Body of pancreas (tissue), 4 donors: ENCODE data around the gene SLBP. TPM values are rescaled to one million over a fixed set of nuclear protein-coding genes. Genes with fewer than 3 reads are reported as not detected.
A peak's percentile ranks its signal among the peaks of the same experiment; 100 is the strongest.

Experiments
- ATAC-seq: fragments of 150-250 bp; one replicate; pipeline ENCODE4 v1.9.1; 2016
- DNase-seq, 4 donors: peaks; one replicate each; pipeline ENCODE4 v3.0.0-alpha.2; 2019
- H3K27ac ChIP-seq, 4 donors: fragments of 200-600 bp; sonication (generic); 1 replicate in 3 of 4; 2 replicates in 1 of 4; pipeline versions ENCODE4 v1.5.1 to v1.6.1; 2016 to 2019; ENCODE audit warnings: mild to moderate bottlenecking in 1 of 4, mixed read lengths in 1 of 4, moderate library complexity in 1 of 4
- H3K27me3 ChIP-seq, 2 donors: fragments of 200-600 bp; sonication (generic); one replicate each; pipeline ENCODE4 v1.6.0; 2016; ENCODE audit warnings: mild to moderate bottlenecking in 1 of 2
- H3K36me3 ChIP-seq, 2 donors: fragments of 200-600 bp; sonication (generic); replicated peaks in 1 of 2; 2 replicates each; pipeline ENCODE4 v1.5.1; 2016; ENCODE audit warnings: low read depth in 2 of 2; ENCODE audit not compliant: insufficient read depth in 1 of 2
- H3K4me1 ChIP-seq: fragments of 200-600 bp; sonication (generic); one replicate; pipeline ENCODE4 v1.6.0; 2016
- H3K4me3 ChIP-seq, 2 donors: fragments of 200-600 bp; sonication (generic); 1 replicate in 1 of 2; 2 replicates in 1 of 2; pipeline ENCODE4 v1.5.1; 2016 to 2019
- H3K9me3 ChIP-seq, 3 donors: fragments of 200-600 bp; sonication (generic); 1 replicate in 2 of 3; 2 replicates in 1 of 3; pipeline ENCODE4 v1.5.1; 2016
- POLR2A ChIP-seq, 3 donors: fragments of 450-650 bp; IDR thresholded peaks; one replicate each; pipeline ENCODE4 v1.6.1; 2016; ENCODE audit warnings: antibody characterized with exemption in 3 of 3, mild to moderate bottlenecking in 2 of 3
- WGBS, 2 donors: methylation state at CpG; one replicate each; pipeline ENCODE4 v1.1.5; 2017; 5-methylcytosine and 5-hydroxymethylcytosine counted together
- intact Hi-C: fragments of 100-400 bp; cut with DNase I; formaldehyde crosslinking; loops from one replicate; pipeline ENCODE4 v1.15.1; 2023
- total RNA-seq, 2 donors: library from RNA; depleted of rRNA; stranded (reverse); fragments of >200 nt; gene quantifications; one replicate each; pipeline ENCODE4 v1.1.0, GENCODE V29; 2016
- TF ChIP-seq, protein P1 (sequence below), 7 experiments: fragments of 450-650 bp in 4 of 7; fragments of 200-600 bp in 3 of 7; sonication (generic) in 3 of 7; IDR thresholded peaks; one replicate each; pipeline ENCODE4 v1.5.1; 2016 to 2019; ENCODE audit warnings: antibody characterized with exemption in 7 of 7

The SLBP gene
- total RNA-seq, 2 donors from 2014 or later: 23.7 to 26.2 TPM

GRCh38 chr4:1683261-1683735, 28.8 kb downstream of the SLBP start:
- Histone ChIP-seq H3K9me3 (no peaks in the 10 kb centered on the region), H3K36me3 (no peaks in the 10 kb centered on the region), H3K27me3 (no peaks in the 10 kb centered on the region), H3K27ac (peak overlapping the region in 3 of 4 donors; percentile 69 to 76 (median 72)), H3K4me3 (no peak overlapping the region), H3K4me1 (peaks cover 20% of the 10 kb centered on the region)
- ATAC-seq (peak; percentile 0), DNase-seq (peak in 3 of 4 donors; percentile 22 to 42 (median 25))
- intact Hi-C loops: no loop called here
- TF ChIP-seq, protein P1, sequence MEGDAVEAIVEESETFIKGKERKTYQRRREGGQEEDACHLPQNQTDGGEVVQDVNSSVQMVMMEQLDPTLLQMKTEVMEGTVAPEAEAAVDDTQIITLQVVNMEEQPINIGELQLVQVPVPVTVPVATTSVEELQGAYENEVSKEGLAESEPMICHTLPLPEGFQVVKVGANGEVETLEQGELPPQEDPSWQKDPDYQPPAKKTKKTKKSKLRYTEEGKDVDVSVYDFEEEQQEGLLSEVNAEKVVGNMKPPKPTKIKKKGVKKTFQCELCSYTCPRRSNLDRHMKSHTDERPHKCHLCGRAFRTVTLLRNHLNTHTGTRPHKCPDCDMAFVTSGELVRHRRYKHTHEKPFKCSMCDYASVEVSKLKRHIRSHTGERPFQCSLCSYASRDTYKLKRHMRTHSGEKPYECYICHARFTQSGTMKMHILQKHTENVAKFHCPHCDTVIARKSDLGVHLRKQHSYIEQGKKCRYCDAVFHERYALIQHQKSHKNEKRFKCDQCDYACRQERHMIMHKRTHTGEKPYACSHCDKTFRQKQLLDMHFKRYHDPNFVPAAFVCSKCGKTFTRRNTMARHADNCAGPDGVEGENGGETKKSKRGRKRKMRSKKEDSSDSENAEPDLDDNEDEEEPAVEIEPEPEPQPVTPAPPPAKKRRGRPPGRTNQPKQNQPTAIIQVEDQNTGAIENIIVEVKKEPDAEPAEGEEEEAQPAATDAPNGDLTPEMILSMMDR (IDR thresholded peaks at IDR 0.05): no peak
- no peak for TF ChIP-seq POLR2A (IDR thresholded peaks at IDR 0.05)
- WGBS, 2 donors: 9 to 24% methylated on average over 12 to 13 of the region's 13 CpGs

GRCh38 chr4:1682860-1683259, 29.3 kb downstream of the SLBP start:
- Histone ChIP-seq H3K9me3 (no peaks in the 10 kb centered on the region), H3K4me1 (peaks cover 20% of the 10 kb centered on the region), H3K4me3 (no peak overlapping the region), H3K27me3 (no peaks in the 10 kb centered on the region), H3K36me3 (no peaks in the 10 kb centered on the region), H3K27ac (peak overlapping the region in 2 of 4 donors; percentile 72 to 76)
- intact Hi-C loops: no loop called here
- DNase-seq: no peak
- 89 to 93% methylated on average over 13 of the region's 13 CpGs for WGBS, 2 donors
- no peak for TF ChIP-seq POLR2A (IDR thresholded peaks at IDR 0.05)
- no peak for ATAC-seq

GRCh38 chr4:1678244-1678643, 33.9 kb downstream of the SLBP start:
- intact Hi-C loops: no loop called here
- TF ChIP-seq, protein P1 (IDR thresholded peaks at IDR 0.05): no peak
- TF ChIP-seq POLR2A (IDR thresholded peaks at IDR 0.05): no peak
- Histone ChIP-seq H3K27me3 (no peaks in the 10 kb centered on the region), H3K27ac (no peak overlapping the region), H3K36me3 (no peaks in the 10 kb centered on the region), H3K9me3 (no peaks in the 10 kb centered on the region), H3K4me1 (peaks cover 5% of the 10 kb centered on the region), H3K4me3 (no peak overlapping the region)
- WGBS, 2 donors: 78 to 87% methylated on average over 5 of the region's 5 CpGs
- no peak for ATAC-seq
- DNase-seq: no peak

DNA sequence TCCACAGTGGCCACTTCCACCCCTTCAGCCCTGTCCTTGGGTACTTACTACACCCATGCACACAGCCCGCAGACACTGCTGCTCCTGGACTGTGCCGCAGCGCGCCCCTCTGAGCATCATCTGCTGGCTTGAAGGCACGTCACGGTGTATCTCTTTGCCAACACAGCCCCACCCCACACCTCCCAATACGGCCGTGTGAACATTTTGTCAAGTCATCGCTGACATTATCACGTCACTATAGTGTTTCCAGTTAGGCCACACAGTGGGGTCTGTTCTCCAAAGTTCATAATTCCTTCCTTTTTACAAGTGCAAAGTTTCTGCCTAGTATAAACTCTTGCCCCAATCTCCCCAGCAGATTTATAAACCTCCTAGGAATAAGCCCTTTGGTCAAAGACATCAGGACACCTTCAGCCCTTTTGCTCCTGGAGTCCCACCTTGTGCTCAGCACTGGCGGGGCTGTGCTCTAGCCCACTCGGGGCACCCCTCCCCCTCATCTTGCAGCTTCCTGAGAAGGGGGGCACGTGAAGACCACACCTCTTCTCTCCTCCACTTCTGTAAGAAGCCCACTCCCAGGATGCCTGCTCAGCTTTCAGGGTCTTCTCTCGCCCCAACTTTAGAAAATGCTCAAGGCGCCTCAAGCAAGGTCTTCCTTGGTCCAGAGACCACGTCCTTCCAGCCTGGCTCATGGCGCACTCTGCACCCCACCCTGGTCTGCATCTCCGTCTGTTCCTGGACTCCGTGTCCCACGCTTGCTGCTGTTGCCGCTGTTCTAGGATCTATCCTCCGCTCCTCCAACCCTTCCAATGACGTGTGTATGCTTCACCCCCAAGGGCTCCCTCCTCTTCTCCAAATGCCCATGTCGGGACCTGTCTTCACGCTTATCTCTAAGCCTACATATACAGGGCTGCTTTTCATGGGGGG, 35.3 kb downstream of the SLBP start:
- Histone ChIP-seq H3K9me3 (no peaks in the 10 kb centered on the region), H3K4me1 (no peaks in the 10 kb centered on the region), H3K27ac (no peak overlapping the region), H3K27me3 (no peaks in the 10 kb centered on the region), H3K36me3 (no peaks in the 10 kb centered on the region), H3K4me3 (no peak overlapping the region)
- intact Hi-C loops: no loop called here
- DNase-seq (no peak), ATAC-seq (no peak)
- WGBS, 2 donors: 80 to 82% methylated on average over 23 to 25 of the region's 25 CpGs
- TF ChIP-seq, protein P1 (IDR thresholded peaks at IDR 0.05): no peak
- TF ChIP-seq POLR2A (IDR thresholded peaks at IDR 0.05): no peak

GRCh38 chr4:1675802-1676137, 36.3 kb downstream of the SLBP start:
- no peaks in the 10 kb centered on the region for H3K27me3 ChIP-seq
- no peak overlapping the region for H3K27ac ChIP-seq
- DNase-seq (no peak), ATAC-seq (no peak)
- intact Hi-C loops: no loop called here
- H3K4me3 ChIP-seq: no peak overlapping the region
- TF ChIP-seq, protein P1 (IDR thresholded peaks at IDR 0.05): no peak
- no peak for TF ChIP-seq POLR2A (IDR thresholded peaks at IDR 0.05)
- WGBS, 2 donors: 63 to 71% methylated on average over 7 to 10 of the region's 10 CpGs
- H3K36me3 ChIP-seq: no peaks in the 10 kb centered on the region
- H3K9me3 ChIP-seq: no peaks in the 10 kb centered on the region
- H3K4me1 ChIP-seq: no peaks in the 10 kb centered on the region
